NCI-H1105 (cell line): ENCODE results near the gene ILKAP.

Source experiments
- DNase-seq: peaks from one replicate; lab custom pipeline; 2025; lab: John Stamatoyannopoulos, UW

Gene ILKAP, protein sequence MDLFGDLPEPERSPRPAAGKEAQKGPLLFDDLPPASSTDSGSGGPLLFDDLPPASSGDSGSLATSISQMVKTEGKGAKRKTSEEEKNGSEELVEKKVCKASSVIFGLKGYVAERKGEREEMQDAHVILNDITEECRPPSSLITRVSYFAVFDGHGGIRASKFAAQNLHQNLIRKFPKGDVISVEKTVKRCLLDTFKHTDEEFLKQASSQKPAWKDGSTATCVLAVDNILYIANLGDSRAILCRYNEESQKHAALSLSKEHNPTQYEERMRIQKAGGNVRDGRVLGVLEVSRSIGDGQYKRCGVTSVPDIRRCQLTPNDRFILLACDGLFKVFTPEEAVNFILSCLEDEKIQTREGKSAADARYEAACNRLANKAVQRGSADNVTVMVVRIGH

DNA sequence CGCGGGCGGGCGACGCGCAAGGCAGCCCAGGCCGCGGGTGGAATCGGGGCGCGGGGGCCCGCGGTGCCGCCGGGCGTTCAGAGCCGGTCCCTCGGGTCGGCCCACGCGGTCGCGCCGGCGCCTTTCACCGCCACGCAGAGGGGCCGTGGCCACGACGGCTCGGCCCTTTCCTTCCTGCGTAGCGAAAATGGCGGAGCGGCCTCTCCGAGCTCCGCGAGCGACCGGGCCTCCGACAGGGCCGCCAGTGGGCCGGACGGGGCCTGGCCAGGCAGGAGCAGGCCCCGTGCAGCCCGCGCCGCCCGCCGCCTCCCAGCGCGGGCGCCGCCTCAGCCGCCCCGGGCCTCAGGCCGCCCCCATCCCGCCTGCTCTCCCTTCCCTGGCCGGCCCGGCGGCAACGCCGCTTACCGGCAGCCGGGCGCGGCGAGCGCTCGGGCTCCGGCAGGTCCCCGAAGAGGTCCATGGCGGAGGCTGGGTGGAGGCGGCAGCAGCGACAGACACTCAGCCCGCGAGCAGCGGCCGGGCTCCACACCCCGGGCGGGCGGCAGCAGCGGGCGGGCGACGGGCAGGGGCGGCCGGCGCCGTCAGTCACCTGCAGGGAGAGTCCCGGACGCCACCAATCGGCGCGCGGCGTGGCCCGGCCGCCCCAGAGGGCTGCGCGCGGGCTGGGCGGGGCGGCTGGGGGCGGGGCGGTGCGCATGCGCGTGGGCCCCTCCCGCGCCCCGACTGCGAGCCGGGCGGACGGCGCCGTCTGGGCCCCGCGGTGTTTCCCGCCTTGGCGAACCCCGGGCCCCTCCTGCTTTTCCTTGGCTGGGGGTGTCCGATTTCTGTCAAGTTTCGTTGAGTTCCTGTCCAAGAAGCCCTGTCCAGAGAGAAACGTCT is at the start of gene ILKAP:
Gene ILKAP (minus strand): TSS at position 602 of the 879 bp plus-strand sequence. CDS start 142 bp downstream, at position 460.
- peak; percentile 82 for DNase-seq

DNA sequence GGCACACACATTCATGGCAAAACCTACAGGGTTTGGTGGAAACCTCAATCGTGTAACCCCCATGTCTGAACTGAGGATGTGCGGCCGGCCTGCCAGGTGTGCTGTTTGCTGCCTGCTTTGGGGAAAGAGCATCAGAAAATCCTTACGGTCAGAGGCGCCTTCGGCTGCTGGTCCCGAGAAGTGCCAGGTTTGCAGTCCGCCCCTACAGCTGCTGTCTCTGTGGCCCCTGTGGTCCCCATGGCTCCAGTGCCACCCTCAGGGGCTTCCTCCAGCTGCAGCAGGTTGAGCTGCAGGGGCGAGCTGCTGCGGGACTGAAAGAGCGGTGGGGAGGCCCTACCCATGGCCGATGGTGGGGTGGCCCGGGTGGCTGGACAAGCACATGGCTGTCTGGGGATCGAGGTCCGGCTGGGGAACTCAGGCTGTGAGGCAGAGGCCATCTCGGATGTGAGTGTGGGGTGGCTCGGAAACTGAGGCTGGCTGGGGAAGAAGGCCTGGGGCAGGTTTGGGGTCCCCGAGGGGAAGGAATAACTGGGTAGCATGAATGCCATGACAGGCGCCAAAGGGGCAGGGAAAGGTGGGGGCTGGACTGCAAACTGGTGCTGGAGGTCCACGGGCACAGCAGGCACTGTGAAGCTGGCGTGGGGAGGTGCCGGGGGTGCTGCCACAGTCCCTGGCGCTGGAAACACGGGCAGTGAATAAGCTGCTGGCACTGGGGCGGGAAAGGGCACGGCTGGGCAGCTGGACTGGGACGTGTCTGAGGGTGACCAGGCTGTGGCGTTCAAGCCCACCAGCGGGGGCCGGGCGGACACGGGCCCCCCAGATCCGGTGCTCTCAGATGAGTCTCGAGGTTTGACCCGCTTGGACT is 49.5 kb upstream of the ILKAP start:
- no peak for DNase-seq

DNA sequence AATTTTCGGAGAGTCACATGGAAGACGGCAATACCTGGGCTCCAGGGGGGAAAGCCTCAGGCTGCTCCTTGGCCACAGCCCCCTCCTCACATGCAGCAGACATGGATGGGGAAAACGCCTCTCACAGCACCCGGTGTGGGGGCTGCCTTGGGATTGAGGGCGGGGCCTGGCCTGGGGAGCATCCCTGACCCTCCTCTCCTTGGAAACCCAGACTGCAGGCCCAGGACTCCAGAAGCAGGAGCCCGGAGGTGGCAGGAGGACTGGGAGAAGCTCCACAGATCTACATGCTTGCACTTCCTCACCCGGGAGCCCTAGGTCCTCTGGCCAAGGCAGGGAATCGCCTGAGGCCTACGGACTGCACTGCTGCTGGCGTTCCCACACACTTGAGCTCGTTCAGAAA is 48.5 kb upstream of the ILKAP start:
- DNase-seq = no peak

DNA sequence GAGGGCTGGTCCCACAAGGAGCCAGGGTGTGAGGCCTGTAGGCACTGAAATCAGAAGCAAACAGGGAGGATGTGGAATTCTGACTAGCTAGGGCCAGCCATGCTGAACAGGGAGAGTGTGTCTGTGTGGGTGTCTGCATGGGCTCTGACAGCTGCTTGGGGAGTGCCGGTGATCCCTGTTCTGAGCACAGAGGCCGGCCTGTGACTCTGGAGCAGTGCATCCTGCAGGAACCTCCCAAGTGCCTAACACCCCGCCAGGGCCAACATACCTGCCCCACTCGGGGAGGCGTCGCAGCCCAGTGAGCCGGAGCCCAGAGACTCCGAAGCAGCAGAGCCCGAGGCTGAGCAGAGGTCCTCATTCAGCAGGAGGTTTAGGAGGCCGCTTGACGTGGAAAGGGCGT is 47.8 kb upstream of the ILKAP start:
- no peak for DNase-seq

DNA sequence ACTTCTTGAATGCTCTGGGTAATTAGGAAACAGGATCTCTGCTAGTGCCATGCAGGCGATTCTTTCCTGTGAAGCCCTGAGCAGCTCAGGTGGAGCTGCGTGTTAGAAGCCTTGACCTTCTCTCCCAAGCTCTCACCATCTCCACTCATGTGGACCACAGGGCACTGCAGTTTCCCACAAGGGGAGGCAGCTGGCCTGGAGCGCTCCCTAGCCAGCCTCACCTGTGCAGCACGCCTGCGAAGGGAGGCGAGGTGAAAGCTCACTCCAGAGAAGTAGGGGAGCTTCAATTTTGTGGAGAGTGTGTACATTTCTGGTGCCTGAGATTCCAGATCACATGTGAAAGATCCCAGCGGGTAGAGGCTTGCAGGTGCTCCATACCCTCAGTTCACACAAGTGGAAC is 47.4 kb upstream of the ILKAP start:
- DNase-seq = no peak

DNA sequence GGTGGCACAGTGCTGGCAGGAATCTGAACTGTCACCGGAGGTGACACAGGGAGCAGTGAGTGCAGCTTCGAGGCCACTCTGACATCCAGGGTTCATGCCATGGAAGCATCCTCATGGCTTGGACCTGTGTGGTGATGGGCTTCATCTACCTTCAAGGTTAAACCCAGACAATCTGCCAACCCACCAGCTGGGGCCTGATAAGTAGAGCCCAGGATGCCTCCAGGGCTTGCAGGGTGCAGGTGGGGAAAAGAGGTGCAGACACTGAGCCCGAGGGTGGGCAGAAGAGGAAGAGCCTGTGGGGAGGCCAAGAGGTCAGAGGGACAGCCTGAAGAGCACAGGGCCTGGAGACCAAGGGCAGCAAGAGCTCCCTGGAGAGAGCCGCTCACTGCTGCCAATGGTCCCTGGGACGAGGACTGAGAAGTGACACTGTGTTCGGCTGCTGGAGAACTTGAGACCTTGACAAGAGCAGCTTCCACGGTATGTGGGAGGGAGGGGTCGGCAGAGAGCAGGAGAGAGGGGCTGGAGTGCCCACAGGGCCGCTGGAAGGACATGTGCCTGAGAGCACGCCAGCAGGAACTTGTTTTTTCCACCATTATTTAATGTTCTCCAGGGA is 44.5 kb upstream of the ILKAP start:
- no peak for DNase-seq

DNA sequence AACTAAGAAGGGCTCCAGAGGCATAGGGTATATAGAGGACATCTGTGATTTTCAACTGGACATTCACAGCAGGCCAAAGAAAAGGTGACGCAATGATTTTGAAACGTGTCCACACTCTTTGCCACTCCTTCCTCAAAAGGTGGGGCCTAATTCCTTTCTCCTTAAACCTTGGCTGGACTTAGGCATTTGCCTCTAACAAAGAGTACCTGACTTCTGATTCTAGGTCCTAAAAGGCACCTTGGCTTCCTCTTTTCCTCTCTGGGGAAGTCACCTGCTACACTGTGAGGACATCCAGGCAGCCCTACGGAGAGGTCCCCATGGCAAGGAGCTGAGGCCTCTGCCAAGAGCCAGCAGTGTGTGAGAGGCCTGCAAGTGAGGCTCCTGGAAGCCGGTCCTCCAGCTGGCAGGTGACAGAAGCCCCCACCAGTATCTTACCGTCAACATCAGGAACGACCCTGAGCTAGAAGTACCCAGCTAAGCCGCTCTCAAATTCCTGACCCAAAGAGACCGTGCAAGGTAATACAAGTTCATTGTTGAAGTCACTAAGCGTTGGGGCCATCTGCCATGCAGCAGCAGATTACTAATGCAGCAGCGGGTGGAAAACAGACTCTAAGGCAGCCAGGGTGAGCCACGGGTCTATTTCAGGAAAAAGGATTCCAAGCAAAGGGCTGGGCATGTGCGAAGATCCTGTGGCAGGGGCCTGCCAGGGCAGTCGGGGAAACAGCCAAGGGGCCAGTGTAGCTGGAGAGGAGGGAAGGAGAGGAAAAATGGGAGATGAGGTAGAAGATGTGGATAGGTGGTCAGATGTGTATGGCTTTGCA is 43.7 kb upstream of the ILKAP start:
- DNase-seq = no peak

DNA sequence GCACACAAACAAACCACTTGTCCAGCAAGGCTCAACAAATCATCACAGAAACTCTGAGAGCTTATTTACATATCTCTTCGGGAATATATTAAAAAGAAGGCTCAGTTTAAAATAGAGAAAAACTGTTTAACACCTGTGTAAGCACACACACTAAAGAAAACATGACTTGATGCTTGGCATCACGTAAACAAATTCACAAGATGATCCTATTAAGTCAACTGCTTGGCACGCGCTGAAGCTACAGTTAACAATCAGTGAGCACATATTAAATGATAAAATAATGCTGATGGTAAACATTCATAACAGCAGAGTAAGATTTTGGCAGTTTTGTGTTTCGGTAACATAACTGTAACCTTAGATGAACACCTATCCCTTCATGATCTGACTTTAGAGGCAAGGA is 40.7 kb upstream of the ILKAP start:
- DNase-seq = no peak

DNA sequence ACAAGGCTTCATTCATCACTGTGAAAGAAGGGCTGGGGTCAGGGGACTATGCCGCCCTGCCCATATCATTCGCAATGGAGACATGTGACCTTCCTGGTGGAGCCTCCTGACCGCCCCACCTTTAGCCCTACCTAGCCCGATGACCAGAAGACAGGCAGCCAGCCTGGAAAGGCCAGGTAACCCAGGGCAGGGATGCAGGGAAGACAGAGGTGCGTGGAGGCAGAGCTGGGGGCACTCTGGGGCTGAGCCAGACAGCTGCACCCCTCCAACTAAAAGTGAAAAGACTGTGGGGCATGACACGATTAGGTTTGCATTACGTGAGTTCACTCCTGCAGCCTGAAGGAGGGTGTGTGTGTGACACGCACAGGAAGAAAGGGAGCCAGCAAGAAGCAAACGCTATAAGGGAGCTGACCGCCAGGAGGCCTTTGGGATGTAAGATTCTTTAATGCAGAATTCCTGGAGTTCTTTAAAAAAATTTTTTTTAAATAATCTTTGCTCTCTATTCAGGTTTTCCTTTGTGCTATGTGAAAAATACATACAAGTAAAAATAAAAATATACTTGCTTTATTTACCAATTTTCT is 40.1 kb upstream of the ILKAP start:
- no peak for DNase-seq

DNA sequence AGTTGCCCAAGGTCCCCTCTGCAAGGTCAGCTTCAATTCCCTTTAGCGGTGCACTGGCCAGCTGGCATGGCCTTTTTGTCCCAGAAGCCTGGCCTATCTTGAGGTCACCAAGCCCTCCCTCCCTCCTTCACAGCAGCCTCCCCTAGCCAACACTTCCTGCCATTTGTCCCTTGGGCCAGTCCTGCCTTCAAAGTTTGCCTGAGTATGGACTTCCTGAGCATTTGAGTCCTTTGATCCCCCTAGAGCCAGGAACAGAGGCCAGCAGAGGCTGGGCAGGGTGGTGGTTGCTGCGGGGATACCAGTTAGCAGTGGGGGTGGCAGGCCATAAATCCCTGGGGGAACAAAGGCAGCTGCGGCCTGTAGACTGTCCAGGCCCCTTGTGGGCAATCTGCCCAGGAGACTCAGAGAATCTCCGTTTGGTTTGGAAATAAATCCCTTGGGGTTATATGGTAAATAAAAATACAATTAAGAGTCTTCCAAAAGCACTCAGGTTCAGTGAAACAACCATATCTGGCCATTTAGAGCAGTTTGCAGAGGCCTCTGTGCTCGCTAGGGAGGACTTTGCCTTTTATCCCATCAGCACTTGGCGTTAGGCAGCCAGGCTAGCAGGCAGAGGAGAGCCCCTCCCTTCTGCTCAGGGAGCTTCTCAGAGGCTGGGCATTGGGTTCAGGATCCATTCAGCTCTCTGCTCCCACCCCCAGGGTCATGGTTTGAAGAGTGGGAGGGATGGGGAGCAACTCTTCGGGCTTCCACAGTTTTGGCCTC is 39.4 kb upstream of the ILKAP start:
- DNase-seq = peak; percentile 60

DNA sequence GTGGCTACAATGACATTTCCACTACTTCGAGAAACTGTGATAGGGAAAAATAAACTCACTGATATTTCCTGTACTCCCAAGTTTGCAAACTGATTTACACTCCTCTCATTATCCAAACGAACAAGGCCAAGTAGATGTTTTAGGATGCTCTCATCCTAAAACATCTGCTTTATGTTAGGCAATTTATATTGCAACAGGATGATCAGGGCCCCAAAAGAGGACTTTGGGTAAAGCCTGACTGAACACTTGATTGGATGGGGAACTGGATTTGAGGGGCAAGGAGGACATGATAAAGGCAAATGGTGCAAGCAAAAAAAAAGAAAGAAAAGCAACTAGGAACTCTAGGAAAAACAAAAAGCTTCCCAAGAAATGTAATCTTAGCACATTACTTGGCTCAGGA is 38.5 kb upstream of the ILKAP start:
- DNase-seq = no peak

DNA sequence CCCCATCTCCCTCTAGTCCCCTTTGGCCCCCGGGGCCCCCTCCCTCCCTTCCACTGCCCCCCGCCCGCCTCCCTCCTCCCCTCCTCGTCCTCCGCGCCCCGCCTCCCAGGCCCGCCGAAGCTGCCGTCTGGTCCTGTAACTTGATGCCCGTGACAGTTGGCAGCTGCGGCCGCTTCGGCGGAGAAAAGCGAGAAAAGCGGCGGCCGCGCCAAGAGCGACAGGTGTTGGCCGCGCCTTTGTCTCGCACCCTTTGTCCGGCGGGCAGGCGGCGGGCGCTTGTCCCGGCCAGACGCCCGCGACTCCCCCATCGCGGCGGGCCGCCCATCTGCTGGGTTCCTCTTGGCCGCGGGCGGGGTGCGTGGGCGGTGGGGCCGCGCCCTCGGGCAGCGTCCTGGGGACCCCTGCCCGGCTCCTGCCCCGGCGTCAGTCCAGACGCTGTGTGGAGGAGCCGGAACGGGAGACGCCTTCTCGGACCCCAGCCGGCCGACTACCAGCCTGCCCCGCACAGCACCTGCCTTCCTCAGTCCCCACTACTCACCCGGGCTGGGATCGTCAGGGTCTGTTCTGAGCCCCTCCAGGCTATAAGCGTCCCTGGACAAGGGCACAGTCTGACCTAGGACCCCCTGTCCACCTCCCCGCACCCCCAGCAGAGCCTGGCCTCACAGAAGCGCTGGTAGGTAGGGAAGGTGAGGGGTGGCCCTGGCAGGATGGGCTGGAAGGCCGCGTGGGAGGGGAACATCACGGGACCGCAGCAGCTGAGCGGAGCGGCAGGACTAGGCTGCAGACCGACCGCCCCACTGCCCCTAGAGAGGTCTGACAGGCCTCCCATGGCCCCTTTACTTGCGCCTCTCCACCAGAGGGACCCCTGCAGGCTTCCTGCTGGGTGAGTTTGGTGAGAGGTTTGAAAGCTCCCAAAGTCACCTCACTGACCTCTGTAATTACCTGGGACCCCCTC is 37.5 kb upstream of the ILKAP start:
- peak; percentile 92 for DNase-seq

DNA sequence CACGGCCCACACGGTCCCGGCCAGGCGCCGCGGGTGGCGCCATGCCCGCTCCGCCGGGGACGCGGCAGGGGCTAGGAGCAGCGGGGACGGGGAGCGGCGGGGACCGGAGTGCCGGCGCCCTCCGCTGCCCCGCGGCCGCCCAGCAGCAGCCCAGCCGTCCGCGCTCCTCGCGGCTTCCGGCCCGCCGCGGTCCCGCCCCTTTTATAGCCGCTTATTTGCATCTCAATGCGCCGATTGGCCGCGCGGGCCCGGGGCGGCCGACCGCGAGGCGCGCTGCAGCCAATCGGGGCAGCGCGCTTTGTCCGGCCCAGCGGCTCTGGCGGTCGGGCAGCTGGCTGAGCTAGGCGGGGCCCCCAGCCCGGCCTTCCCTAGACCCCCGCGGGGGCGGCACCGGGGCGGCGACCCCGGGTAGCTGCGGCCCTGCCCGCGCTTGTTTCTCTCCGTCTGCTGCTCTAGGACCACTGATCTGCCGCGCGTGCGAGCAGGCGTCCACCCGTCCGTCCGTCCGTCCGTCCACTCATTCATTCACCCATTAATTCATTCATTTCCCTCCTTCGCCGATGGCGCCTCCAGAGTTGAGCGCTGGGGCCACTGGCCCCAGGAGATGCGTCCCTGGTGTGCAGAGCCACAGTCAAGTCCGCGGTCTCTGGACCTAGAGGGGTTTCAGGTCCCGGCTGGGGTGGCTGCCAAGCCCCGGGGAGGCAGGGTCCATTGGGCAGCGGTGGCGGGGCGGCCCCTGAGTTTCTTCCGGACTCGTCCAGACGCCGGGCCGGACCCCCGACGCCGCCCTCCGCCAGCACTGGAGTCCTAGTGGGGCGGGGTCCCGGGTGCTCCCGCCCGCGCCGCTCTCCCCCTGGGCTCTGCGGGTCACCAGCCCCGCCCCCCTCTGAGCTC is 36.6 kb upstream of the ILKAP start, which contains the start of gene HES6:
Gene HES6 (minus strand): TSS at position 176 of the 894 bp plus-strand sequence. CDS start 133 bp downstream, at position 43.
- DNase-seq = peak; percentile 92

DNA sequence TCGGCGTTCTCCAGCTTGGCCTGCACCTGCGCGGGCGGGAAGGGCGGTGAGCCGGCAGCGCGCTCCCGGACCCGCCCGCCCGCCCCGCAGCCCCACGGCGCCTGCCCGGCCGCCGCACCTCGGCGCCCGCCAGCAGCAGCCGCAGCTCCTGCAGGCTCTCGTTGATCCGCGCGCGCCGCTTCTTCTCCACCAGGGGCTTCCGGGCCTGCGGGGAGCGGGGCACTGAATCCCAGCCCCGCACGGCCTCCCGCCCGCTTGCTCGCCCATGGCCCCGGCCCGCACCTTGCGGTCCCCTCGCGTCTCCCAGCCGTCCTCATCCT is 36.0 kb upstream of the ILKAP start:
- no peak for DNase-seq

DNA sequence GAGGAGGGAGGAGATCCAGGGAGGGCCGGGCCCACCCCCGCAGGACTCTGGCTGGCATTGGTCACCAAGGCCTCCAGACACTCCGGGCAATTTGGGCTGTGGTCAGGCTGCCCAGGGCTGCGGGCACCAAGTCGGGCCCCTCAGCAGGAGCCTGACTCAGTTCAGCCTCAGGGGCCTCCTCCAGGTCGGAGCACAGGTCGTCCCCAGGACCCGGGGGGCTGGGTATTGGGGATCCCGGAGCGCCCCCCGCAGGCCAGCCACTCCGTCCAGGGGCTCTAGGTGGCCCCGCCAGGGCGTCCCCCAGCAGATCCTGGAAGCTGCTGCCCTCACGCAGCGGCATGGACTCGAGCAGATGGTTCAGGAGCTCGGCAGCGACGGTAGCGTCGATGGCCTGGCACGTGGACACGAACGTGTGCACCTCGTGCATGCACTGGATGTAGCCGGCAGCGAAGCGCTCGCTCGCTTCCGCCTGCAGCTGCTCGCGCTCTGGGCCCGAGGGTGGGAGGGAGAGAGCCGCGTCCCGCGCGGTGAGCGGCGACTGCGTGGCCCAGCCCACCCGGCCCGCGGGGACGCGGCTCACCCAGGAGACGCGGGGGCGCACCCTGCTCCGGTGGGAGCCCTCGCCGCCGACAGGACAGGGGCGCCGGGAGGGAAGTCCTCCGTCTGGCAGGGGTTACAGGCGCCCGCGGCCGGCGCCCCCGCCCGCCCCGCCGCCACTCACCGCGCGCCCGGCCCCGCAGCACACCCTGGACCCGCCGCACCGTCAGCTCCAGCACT is 35.5 kb upstream of the ILKAP start:
- peak; percentile 15 for DNase-seq

DNA sequence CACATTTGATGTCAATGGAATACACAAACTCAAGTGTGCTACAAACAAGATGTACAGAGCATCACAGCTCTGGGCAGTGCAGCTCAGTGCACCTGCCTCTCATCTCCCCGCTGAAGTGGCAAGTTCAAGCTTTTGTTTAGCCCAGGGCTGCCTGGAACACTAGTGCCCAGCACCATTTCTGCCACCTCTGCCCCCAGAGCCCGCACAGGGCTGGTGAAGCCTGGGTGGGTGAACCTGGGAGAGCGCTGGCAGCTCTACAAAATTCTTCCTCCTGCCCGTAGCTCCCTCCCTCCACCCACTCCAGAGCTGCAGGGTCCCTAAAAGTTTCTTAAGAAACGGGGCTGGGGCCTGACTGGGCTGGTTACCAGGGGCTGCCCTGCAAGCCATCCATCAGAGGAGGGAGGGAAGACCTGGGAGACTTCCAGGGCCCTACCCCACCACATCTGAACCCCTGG is 34.8 kb upstream of the ILKAP start:
- no peak for DNase-seq
